GM23338 (cell line): ENCODE results near the gene IQCK. TPM values are rescaled to one million over a fixed set of nuclear protein-coding genes. Genes with fewer than 3 reads are reported as not detected.

ENCODE experiments used
- ATAC-seq: fragments of 200-7000 bp; cut with Tn5 transposase; 3 replicates; pipeline ENCODE4 v1.9.1; 2020
- DNase-seq: peaks from one replicate; pipeline ENCODE4 v3.0.0-alpha.2; 2015; ENCODE audit warnings: low spot score
- H2AFZ ChIP-seq: fragments of 200-600 bp; sonication (generic); 2 replicates; pipeline ENCODE4 v1.8.0; 2016; ENCODE audit warnings: antibody characterized with exemption, mild to moderate bottlenecking, moderate library complexity
- H3F3A ChIP-seq: fragments of 200-600 bp; sonication (generic); replicated peaks from 2 replicates; pipeline ENCODE4 v1.8.0; 2017; ENCODE audit warnings: antibody characterized with exemption, mixed run types, low read depth
- H3K27ac ChIP-seq: fragments of 200-600 bp; sonication (generic); 2 replicates; pipeline ENCODE4 v1.6.1; 2016; ENCODE audit warnings: low read depth
- H3K27me3 ChIP-seq: fragments of 200-600 bp; sonication (generic); 2 replicates; pipeline ENCODE4 v1.8.0; 2016; ENCODE audit warnings: mild to moderate bottlenecking, mixed run types, moderate library complexity; ENCODE audit not compliant: insufficient read depth
- H3K36me3 ChIP-seq: fragments of 200-600 bp; sonication (generic); 2 replicates; pipeline ENCODE4 v1.8.0; 2016; ENCODE audit warnings: mild to moderate bottlenecking; ENCODE audit not compliant: insufficient read depth
- H3K4me1 ChIP-seq: fragments of 200-600 bp; sonication (generic); 2 replicates; pipeline ENCODE4 v1.8.0; 2016; ENCODE audit warnings: mild to moderate bottlenecking, moderate library complexity; ENCODE audit not compliant: insufficient read depth
- H3K4me2 ChIP-seq: fragments of 200-600 bp; sonication (generic); 2 replicates; pipeline ENCODE4 v1.7.1; 2017; ENCODE audit warnings: mixed run types
- H3K4me3 ChIP-seq: fragments of 200-600 bp; sonication (generic); 2 replicates; pipeline ENCODE4 v1.6.1; 2016; ENCODE audit warnings: mixed run types
- H3K79me2 ChIP-seq: fragments of 200-600 bp; sonication (generic); replicated peaks from 2 replicates; pipeline ENCODE4 v1.8.0; 2017; ENCODE audit warnings: mild to moderate bottlenecking; ENCODE audit not compliant: insufficient read depth
- H3K9me2 ChIP-seq: fragments of 200-600 bp; sonication (generic); 2 replicates; pipeline ENCODE4 v1.8.0; 2017; ENCODE audit not compliant: insufficient read depth
- H4K20me1 ChIP-seq: fragments of 200-600 bp; sonication (generic); replicated peaks from 2 replicates; pipeline ENCODE4 v1.8.0; 2017; ENCODE audit warnings: mild to moderate bottlenecking; ENCODE audit not compliant: insufficient read depth
- H3K27ac Mint-ChIP-seq: 2 replicates; pipeline ENCODE4 v1.8.0; 2020; ENCODE audit warnings: inconsistent platforms, mild to moderate bottlenecking, moderate library complexity, mixed read lengths
- H3K27me3 Mint-ChIP-seq: 3 replicates; pipeline ENCODE4 v1.8.0; 2022; ENCODE audit warnings: low read depth, mild to moderate bottlenecking, moderate library complexity, mixed read lengths, inconsistent platforms; ENCODE audit not compliant: insufficient read depth, poor library complexity
- H3K36me3 Mint-ChIP-seq: 3 replicates; pipeline ENCODE4 v1.8.0; 2021; ENCODE audit warnings: low read depth, mild to moderate bottlenecking, inconsistent platforms, moderate library complexity, mixed read lengths
- H3K4me1 Mint-ChIP-seq: 3 replicates; pipeline ENCODE4 v1.8.0; 2020; ENCODE audit warnings: mild to moderate bottlenecking, inconsistent platforms, mixed read lengths
- H3K4me3 Mint-ChIP-seq: 3 replicates; pipeline ENCODE4 v1.8.0; 2021; ENCODE audit warnings: moderate library complexity, mild to moderate bottlenecking, inconsistent platforms, mixed read lengths
- H3K9me3 Mint-ChIP-seq: 3 replicates; pipeline ENCODE4 v1.8.0; 2020; ENCODE audit warnings: moderate library complexity, mild to moderate bottlenecking, inconsistent platforms, mixed read lengths
- CREB1 ChIP-seq: fragments of 250-450 bp; sonication (Bioruptor Pico); IDR thresholded peaks from 2 replicates; pipeline ENCODE4 v1.5.0; 2020; ENCODE audit warnings: low read depth, mild to moderate bottlenecking, moderate library complexity
- CTCF ChIP-seq, 2 experiments: fragments of 200-600 bp in 1 of 2; sonication (generic) in 1 of 2; conservative IDR thresholded peaks; 2 replicates each; pipeline versions ENCODE4 v1.5.1 to v1.6.1; 2016 to 2017; ENCODE audit warnings: antibody characterized with exemption in 2 of 2, low read depth in 2 of 2, mild to moderate bottlenecking in 2 of 2, moderate library complexity in 1 of 2
- ETS1 ChIP-seq: IDR thresholded peaks from 2 replicates; pipeline ENCODE4 v1.6.1; 2016; ENCODE audit warnings: antibody characterized with exemption
- EZH2 ChIP-seq: fragments of 200-600 bp; sonication (generic); IDR thresholded peaks from one replicate; pipeline ENCODE4 v1.8.0; 2017; ENCODE audit warnings: antibody characterized with exemption, mild to moderate bottlenecking, low read depth; ENCODE audit not compliant: unreplicated experiment
- EZH2phosphoT487 ChIP-seq: fragments of 200-600 bp; sonication (generic); IDR thresholded peaks from one replicate; pipeline ENCODE4 v1.8.1; 2018; ENCODE audit warnings: antibody characterized with exemption; ENCODE audit not compliant: unreplicated experiment
- JUNB ChIP-seq: IDR thresholded peaks from one replicate; pipeline ENCODE4 v1.6.1; 2016; ENCODE audit warnings: antibody characterized with exemption; ENCODE audit not compliant: unreplicated experiment
- NANOG ChIP-seq: IDR thresholded peaks from 2 replicates; pipeline ENCODE4 v1.6.1; 2016; ENCODE audit warnings: antibody characterized with exemption, borderline replicate concordance
- POLR2AphosphoS5 ChIP-seq: IDR thresholded peaks from 2 replicates; pipeline ENCODE4 v1.6.1; 2016; ENCODE audit warnings: antibody characterized with exemption, low read depth
- REST ChIP-seq: IDR thresholded peaks from one replicate; pipeline ENCODE4 v1.6.1; 2018; ENCODE audit warnings: antibody characterized with exemption; ENCODE audit not compliant: unreplicated experiment
- STAT1 ChIP-seq: IDR thresholded peaks from one replicate; pipeline ENCODE4 v1.6.1; 2016; ENCODE audit warnings: antibody characterized with exemption; ENCODE audit not compliant: unreplicated experiment
- ZNF114 ChIP-seq: fragments of 250-450 bp; sonication (Bioruptor Pico); IDR thresholded peaks from 2 replicates; pipeline ENCODE4 v1.5.0; 2020; ENCODE audit warnings: mild to moderate bottlenecking, moderate library complexity
- ZNF331 ChIP-seq: fragments of 250-450 bp; sonication (Bioruptor Pico); IDR thresholded peaks from 2 replicates; pipeline ENCODE4 v1.5.0; 2020; ENCODE audit warnings: low read depth, mild to moderate bottlenecking, moderate library complexity
- polyA plus RNA-seq: library from polyadenylated mRNA; unstranded; fragments of >200 nt; fragmentation: Nextera tagmentation; extraction: Ambion mirVana; gene quantifications from 2 replicates; pipeline ENCODE4 v1.2.1, GENCODE V29; 2016
- total RNA-seq: library from RNA; depleted of rRNA; stranded (reverse); fragments of >200 nt; shearing (Covaris generic); gene quantifications from 2 replicates; pipeline ENCODE4 v1.2.3, GENCODE V29; 2014

Gene IQCK
- total and polyA plus RNA-seq, 2 experiments from 2014 or later: 7.6 to 10.0 TPM

- TF ChIP-seq STAT1 (no peak), EZH2 (no peak), CTCF (conservative IDR thresholded peaks at IDR 0.05; ENCODE audit: low read depth in 2 of 2) (no peak), REST (no peak), JUNB (no peak), ZNF114 (CRISPR knock-in tag) (no peak), NANOG (no peak), EZH2phosphoT487 (no peak)
These were observed 53.0 kb downstream of the IQCK start (continued) for GRCh38 chr16:19771040-19771439.

GRCh38 chr16:19771796-19772195 lies 53.7 kb downstream of the IQCK start:
- peaks cover 22% of the 10 kb centered on the region; the same call in 2 of the 3 replicates for H3K9me3 Mint-ChIP-seq
- Histone ChIP-seq H3K9me2 (peaks cover 16% of the 10 kb centered on the region), H3K79me2 (no peaks in the 10 kb centered on the region), H2AFZ (no peak overlapping the region), H3K4me2 (no peak overlapping the region), H3K27ac (no peak overlapping the region), H3K27me3 (no peaks in the 10 kb centered on the region), H4K20me1 (no peaks in the 10 kb centered on the region), H3F3A (0 out of 2 replicates have a peak, but pooled peaks cover under 1% of the 10 kb centered on the region), H3K4me1 (no peaks in the 10 kb centered on the region; the same call in 1 of the 2 replicates), H3K4me3 (no peak overlapping the region), H3K36me3 (0 out of 2 replicates have a peak, but pooled peaks cover 3% of the 10 kb centered on the region)
- ATAC-seq (no peak), DNase-seq (no peak)
- no peak overlapping the region for H3K4me3 Mint-ChIP-seq
- H3K27me3 Mint-ChIP-seq: peaks cover 6% of the 10 kb centered on the region
- H3K36me3 Mint-ChIP-seq: peaks cover 20% of the 10 kb centered on the region
- H3K27ac Mint-ChIP-seq: peak overlapping the region; percentile 47; the same call in 1 of the 2 replicates
- H3K4me1 Mint-ChIP-seq: peaks cover 13% of the 10 kb centered on the region; the same call in 2 of the 3 replicates
- TF ChIP-seq CREB1 (CRISPR knock-in tag) (no peak), EZH2phosphoT487 (no peak), ETS1 (no peak), POLR2AphosphoS5 (no peak), ZNF331 (CRISPR knock-in tag) (no peak), CTCF (conservative IDR thresholded peaks at IDR 0.05; ENCODE audit: low read depth in 2 of 2) (no peak), JUNB (no peak), STAT1 (no peak), ZNF114 (CRISPR knock-in tag) (no peak)
